Cardiac fibroblast (primary cell): Measurements from ENCODE around the gene ELK3.

Source experiments
- DNase-seq, 2 donors: peaks; one replicate each; pipeline versions ENCODE4 v3.0.0 to v3.0.0-alpha.2; 2010; ENCODE audit warnings: low read depth in 2 of 2
- H3K4me3 ChIP-seq, 2 donors: replicated peaks in 1 of 2; 1 replicate in 1 of 2; 2 replicates in 1 of 2; pipeline ENCODE4 v1.5.1; 2011; ENCODE audit warnings: low read depth in 2 of 2, low read length in 2 of 2, mild to moderate bottlenecking in 2 of 2, moderate library complexity in 1 of 2
- CTCF ChIP-seq: IDR thresholded peaks from one replicate; pipeline ENCODE4 v1.5.1; 2011; ENCODE audit warnings: low read depth, mild to moderate bottlenecking, low read length, inconsistent platforms

ELK3 gene

GRCh38 chr12:96230646-96231045 is 36.5 kb downstream of the ELK3 start:
- no peak for DNase-seq
- no peak for TF ChIP-seq CTCF
- H3K4me3 ChIP-seq, result no peak overlapping the region

GRCh38 chr12:96233168-96233567 is 39.0 kb downstream of the ELK3 start:
- DNase-seq, result peak in 1 of 2 donors; percentile 82
- no peak for TF ChIP-seq CTCF
- H3K4me3 ChIP-seq, result no peak overlapping the region

GRCh38 chr12:96233939-96234461 is 39.8 kb downstream of the ELK3 start:
- DNase-seq, result peak; percentile 93 to 100
- no peak overlapping the region for H3K4me3 ChIP-seq
- TF ChIP-seq CTCF, result no peak

- no peak for DNase-seq
- no peak for TF ChIP-seq CTCF
- H3K4me3 ChIP-seq, result no peak overlapping the region
Measured at GRCh38 chr12:96234591-96235483, 40.7 kb downstream of the ELK3 start.

- no peak overlapping the region for H3K4me3 ChIP-seq
- TF ChIP-seq CTCF, result no peak
Measured at GRCh38 chr12:96235484-96235826, 41.3 kb downstream of the ELK3 start.

GRCh38 chr12:96236221-96236822 is 42.1 kb downstream of the ELK3 start:
- no peak overlapping the region for H3K4me3 ChIP-seq
- DNase-seq, result peak; percentile 50 to 86
- TF ChIP-seq CTCF, result peak; percentile 4

More at GRCh38 chr12:96235484-96235826, 41.3 kb downstream of the ELK3 start:
- DNase-seq, result no peak
